ENCODE data around the gene HS3ST2.
"Not testable (repeated sequence)": the region's sequence is repeated elsewhere in the genome, so short reads cannot be mapped to it uniquely, and the experiment has no call there.

The HS3ST2 gene

GRCh38 chr16:22814711-22815105 lies 746 bp downstream of the HS3ST2 start:
- DNase-seq, result no peak

DNA sequence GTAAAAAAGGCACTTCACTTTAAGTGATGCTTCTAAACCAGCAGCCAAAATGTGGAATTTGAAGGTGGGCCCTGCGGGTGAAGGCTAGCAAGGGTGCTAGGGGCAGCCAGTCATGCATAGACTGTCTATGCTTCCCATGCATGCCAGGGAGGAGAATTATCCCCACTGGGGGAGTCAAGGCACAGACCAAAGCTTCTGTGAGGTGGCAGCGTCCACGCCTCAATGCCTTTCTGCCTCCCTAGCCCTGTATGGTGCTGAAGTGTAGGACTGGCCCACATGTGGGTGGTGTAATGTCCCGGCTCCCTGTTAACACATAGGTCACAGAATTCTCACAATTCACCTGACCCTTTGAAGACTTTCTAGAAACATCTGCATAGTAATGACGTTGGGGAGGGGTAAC lies 1.9 kb downstream of the HS3ST2 start:
- no peak for DNase-seq

- DNase-seq, result no peak
These were observed 2.5 kb downstream of the HS3ST2 start for GRCh38 chr16:22816475-22816874.

GRCh38 chr16:22818736-22819135 lies 4.8 kb downstream of the HS3ST2 start:
- not testable (repeated sequence) for DNase-seq

GRCh38 chr16:22838681-22839080 lies 24.7 kb downstream of the HS3ST2 start:
- no peak for DNase-seq

DNA sequence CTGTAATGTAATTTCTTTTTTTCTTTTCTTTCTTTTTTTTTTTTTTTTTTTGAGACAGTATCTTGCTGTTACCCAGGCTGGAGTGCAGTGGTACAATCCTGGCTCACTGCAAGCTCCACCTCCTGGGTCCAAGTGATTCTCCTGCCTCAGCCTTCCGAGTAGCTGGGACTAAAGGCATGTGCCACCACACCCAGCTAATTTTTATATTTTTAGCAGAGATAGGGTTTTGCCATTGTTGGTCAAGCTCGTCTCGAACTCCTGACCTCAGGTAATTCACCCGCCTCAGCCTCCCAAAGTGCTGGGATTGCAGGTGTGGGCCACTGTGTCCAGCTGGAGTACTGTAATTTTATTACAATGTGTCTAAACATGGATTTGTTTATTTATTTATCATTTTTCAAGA lies 28.1 kb downstream of the HS3ST2 start:
- DNase-seq, result not testable (repeated sequence)

DNA sequence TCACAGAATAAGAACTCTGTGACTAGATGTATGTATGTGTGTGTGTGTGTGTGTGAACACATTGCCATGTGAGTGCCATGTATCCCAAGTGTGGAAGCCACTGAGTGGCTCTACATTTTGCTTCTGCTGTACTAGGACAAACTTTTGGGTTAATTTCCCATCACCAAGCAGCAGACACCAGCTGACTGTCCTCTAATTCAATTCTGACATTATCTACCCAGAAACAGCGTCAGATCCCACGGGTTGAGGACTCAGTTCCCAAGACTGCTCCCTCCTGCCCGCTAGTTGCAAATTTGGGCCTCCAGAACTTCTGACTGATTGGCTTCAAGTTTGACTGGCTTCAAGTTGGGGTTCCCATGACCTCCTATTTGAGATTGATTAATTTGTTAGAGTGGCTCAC lies 29.2 kb downstream of the HS3ST2 start:
- no peak for DNase-seq

GRCh38 chr16:22843856-22844255 lies 29.9 kb downstream of the HS3ST2 start:
- no peak for DNase-seq

GRCh38 chr16:22844416-22844815 lies 30.5 kb downstream of the HS3ST2 start:
- DNase-seq, result no peak

DNA sequence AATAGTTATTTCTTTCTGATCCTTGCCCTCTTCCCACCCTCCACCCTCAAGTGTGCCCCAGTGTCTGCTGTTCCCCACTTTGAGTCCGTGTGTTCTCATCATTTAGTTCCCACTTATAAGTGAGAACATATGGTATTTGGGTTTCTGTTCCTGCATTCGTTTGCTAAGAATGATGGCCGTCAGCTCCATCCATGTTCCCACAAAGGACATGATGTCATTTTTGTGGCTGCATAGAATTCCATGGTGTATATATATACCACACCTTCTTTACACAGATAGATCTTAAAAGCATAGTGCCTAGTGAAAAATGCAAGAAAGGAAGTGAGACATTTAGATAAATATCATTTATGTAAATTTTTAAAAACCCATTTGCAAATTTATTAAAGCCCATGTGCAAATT lies 33.1 kb downstream of the HS3ST2 start:
- DNase-seq, result no peak

- DNase-seq, result no peak
These were observed 33.7 kb downstream of the HS3ST2 start for GRCh38 chr16:22847690-22848089.

DNA sequence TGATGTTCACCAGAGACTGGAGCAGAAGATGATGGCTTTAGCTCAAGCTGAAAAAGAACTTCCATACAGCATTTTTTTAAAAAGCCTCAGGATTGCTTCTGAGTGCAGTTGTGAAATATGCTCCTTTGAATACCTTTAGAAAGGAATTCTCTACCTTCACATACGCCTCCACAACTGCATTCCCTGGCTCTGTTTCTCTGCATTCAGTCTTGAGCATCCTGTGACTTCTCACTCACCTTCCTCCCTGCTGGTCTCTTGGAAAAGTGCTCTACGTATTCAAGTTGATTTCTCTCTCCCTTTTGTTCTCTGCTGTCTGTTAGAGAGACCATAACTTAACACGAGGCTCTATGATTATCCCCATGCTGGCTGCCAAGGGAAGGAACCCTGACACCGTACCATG lies 34.5 kb downstream of the HS3ST2 start:
- no peak for DNase-seq

DNA sequence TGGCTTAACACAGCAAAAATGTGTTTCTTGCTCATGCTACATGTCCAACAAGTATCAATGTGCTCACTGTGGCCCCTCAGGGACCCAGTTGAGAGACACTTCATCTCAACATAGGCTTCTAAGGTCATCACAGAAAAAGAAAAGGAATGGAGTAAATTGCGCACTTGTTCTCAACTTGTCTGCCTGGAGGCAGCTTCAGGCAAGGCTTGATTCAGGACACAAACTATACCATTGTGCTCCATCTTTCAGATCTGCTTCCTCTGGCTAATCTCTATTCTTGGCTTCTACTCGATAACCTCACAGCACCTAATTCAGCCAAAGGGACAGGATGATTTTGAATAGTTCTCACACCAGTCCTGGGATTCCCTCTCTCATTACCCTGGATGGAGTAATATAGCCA lies 35.6 kb downstream of the HS3ST2 start:
- DNase-seq, result no peak

DNA sequence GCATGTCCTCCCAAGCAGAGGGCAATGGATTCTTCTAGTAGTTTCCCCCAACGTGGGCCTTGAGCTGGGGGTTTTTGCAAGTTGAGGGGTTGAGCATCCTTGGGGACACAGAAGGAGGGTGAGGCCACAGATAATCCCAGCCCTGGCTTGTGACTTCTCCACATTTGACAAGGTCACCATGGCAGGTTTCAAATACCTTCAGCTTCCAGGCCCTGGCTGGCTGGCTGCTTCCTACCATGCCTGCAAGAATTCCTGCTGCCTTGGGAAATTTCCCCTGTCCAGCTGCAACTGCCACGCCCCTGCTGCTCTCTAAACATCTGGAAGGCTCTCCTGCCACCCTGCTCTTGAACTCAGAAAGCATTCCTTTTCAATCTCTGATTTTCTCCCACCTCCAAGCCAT lies 41.3 kb downstream of the HS3ST2 start:
- DNase-seq, result no peak

DNA sequence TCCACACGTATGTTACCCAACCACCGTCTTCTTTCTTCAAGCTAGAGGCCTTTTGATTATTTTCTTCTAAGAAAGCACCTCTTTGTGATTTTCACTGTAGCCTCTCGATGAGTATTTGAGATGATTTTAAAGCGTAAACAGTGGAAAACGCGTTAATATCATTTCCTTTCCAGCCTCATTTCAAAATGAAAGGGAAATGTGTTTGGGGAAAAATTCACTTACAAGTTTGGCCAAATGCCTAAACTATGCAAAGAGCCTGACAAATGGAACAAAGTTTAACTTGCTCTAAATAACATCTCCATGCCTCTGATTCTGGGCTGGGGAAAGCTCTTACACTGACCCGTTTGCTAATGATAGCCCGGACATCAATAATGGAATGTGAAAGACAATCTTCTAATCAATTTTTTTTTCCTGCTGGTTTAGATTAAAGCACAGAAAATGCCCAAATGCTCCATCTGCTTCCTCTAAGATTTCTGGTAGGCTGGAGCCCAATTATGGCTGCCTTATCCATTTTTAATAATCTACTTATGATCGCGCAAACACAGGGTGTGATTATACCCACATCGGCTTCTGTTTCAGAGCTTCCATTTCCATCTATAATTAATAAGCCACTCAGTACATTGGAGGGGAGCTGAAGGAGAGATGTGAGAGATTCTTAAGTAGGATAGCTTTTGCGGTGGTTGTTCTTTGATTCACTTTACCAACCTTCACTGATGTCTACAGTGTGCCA lies 43.5 kb downstream of the HS3ST2 start:
- DNase-seq, result no peak

- no peak for DNase-seq
These were observed 46.0 kb downstream of the HS3ST2 start for GRCh38 chr16:22859925-22860324.

DNA sequence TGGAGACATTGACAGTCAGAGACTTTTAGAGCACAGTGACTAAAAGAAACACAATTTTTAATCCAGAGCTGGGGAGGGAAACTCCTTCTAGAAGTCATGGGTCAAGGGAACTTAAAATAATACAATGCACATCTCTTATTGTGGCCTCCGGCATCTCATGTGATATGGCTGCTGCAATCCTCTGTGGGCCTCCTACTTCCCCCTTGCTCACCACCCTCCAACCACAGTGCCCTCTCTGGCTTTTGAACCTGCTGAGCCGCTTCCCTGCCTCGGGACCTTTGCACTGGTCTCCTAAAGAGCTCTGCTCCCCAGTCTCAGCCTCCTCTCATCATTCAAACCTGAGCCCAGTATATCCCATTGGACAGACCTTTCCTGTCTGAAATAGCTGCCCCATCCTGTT lies 47.6 kb downstream of the HS3ST2 start:
- DNase-seq, result no peak

GRCh38 chr16:22862046-22862445 lies 48.1 kb downstream of the HS3ST2 start:
- no peak for DNase-seq

GRCh38 chr16:22864375-22864774 lies 50.4 kb downstream of the HS3ST2 start:
- DNase-seq, result no peak

GRCh38 chr16:22868593-22869224 lies 54.7 kb downstream of the HS3ST2 start:
- DNase-seq, result no peak

GRCh38 chr16:22871861-22872260 lies 57.9 kb downstream of the HS3ST2 start:
- no peak for DNase-seq

- peak; percentile 61 for DNase-seq
These were observed 60.4 kb downstream of the HS3ST2 start for GRCh38 chr16:22874394-22874793.

DNA sequence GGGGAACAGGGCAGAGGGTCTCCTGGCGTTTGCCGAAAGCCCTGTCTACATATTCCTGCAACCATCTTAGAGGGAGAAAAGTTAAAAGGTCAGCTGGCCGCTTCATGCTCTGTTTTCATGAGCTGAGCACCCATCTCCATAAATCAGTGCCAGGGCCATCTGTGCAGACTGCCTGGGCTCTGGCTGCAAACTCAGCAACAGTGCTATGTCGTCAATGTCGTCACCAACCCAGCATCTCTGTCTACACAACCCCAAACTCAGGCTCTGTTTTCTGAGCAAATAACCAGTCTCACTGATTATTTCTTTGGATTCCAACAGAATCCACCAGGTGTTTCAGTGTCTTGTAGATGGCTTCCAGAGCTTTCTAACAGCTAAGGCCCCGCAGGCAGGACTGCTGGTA lies 65.0 kb downstream of the HS3ST2 start:
- DNase-seq, result no peak

DNA sequence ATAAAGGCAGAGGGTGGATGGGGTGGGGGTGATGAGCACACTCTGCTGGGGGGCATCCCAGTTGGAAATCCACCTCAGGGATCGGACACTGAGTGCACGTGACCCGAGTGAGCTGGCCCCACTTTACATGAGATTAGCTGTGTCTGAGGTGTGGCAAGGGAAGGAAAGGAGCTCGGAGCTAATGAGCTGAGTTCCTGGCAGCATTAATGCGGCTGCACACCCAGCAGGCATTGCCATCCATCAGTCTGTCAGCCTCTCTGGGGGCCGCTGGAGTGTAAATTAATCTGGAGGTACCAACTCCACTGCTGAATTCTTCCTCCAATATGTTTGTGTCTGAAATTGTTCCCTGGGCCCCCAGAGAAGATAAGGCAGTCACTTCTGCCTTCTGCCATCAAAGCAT lies 65.5 kb downstream of the HS3ST2 start:
- no peak for DNase-seq

GRCh38 chr16:22882981-22883380 lies 69.0 kb downstream of the HS3ST2 start:
- DNase-seq, result no peak
